PC-3 (cell line): ENCODE measurements around the gene BBC3. TPM values are rescaled to one million over a fixed set of nuclear protein-coding genes. Genes with fewer than 3 reads are reported as not detected.

Source experiments
- ATAC-seq: fragments of 200-7000 bp; cut with Tn5 transposase; 2 replicates; pipeline ENCODE4 v1.9.1; 2020; ENCODE audit warnings: mild to moderate bottlenecking, moderate library complexity
- BruUV-seq: library from RNA; stranded (reverse); fragments of 400-500 nt; replicated peaks from 2 replicates; lab custom pipeline; 2021; lab: Mats Ljungman, UMichigan
- CTCF ChIA-PET: fragments of 300-600 bp; sonication (Branson Sonifier 250); formaldehyde crosslinking; loops from one replicate; lab custom pipeline; 2022; ENCODE audit warnings: antibody characterized with exemption; lab: Charles Lee
- POLR2A ChIA-PET: fragments of 300-600 bp; sonication (Branson Sonifier 250); formaldehyde crosslinking; loops from one replicate; lab custom pipeline; 2022; ENCODE audit warnings: antibody characterized with exemption; ENCODE audit not compliant: unreplicated experiment; lab: Charles Lee
- DNase-seq: peaks from one replicate; pipeline ENCODE4 v3.0.0-alpha.2; 2015
- H2AFZ ChIP-seq: fragments of 300-600 bp; sonication (generic); 2 replicates; pipeline ENCODE4 v1.6.0; 2016; ENCODE audit warnings: antibody characterized with exemption, low read length
- H3F3A ChIP-seq: fragments of 300-600 bp; sonication (generic); one replicate; pipeline ENCODE4 v1.6.0; 2017; ENCODE audit warnings: antibody characterized with exemption, low read length, control low read depth, mild to moderate bottlenecking; ENCODE audit not compliant: unreplicated experiment
- H3K27ac ChIP-seq: fragments of 300-600 bp; sonication (generic); 2 replicates; pipeline ENCODE4 v1.5.1; 2016; ENCODE audit warnings: mild to moderate bottlenecking, low read length
- H3K27me3 ChIP-seq: fragments of 300-600 bp; sonication (generic); 2 replicates; pipeline ENCODE4 v1.6.1; 2016; ENCODE audit warnings: low read length, mixed read lengths
- H3K36me3 ChIP-seq: fragments of 300-600 bp; sonication (generic); 2 replicates; pipeline ENCODE4 v1.6.1; 2016; ENCODE audit warnings: low read depth, mixed run types, low read length, mixed read lengths
- H3K4me1 ChIP-seq: fragments of 300-600 bp; sonication (generic); 2 replicates; pipeline ENCODE4 v1.5.1; 2016; ENCODE audit warnings: low read length; ENCODE audit not compliant: insufficient read depth
- H3K4me2 ChIP-seq: fragments of 300-600 bp; sonication (generic); 2 replicates; pipeline ENCODE4 v1.6.0; 2016; ENCODE audit warnings: low read length
- H3K4me3 ChIP-seq: fragments of 300-600 bp; sonication (generic); 2 replicates; pipeline ENCODE4 v1.5.1; 2016; ENCODE audit warnings: mild to moderate bottlenecking, low read length, mixed read lengths
- H3K79me2 ChIP-seq: fragments of 300-600 bp; sonication (generic); 2 replicates; pipeline ENCODE4 v1.6.1; 2017; ENCODE audit warnings: low read length, mixed read lengths
- H3K9ac ChIP-seq: fragments of 300-600 bp; sonication (generic); 2 replicates; pipeline ENCODE4 v1.6.0; 2016; ENCODE audit warnings: mild to moderate bottlenecking, low read length
- H3K9me2 ChIP-seq: fragments of 300-600 bp; sonication (generic); replicated peaks from 2 replicates; pipeline ENCODE4 v1.6.1; 2016; ENCODE audit warnings: mixed run types, low read length, mixed read lengths
- H3K9me3 ChIP-seq: fragments of 300-600 bp; sonication (generic); 2 replicates; pipeline ENCODE4 v1.6.1; 2016; ENCODE audit warnings: low read length, mixed read lengths
- H4K20me1 ChIP-seq: fragments of 300-600 bp; sonication (generic); 2 replicates; pipeline ENCODE4 v1.6.1; 2016; ENCODE audit warnings: low read length, mixed read lengths
- CTCF ChIP-seq: fragments of 300-600 bp; sonication (generic); conservative IDR thresholded peaks from 2 replicates; pipeline ENCODE4 v1.5.1; 2017; ENCODE audit warnings: antibody characterized with exemption, low read depth, mild to moderate bottlenecking, low read length
- EZH2 ChIP-seq: fragments of 300-600 bp; sonication (generic); IDR thresholded peaks from one replicate; pipeline ENCODE4 v1.6.1; 2017; ENCODE audit warnings: antibody characterized with exemption, mild to moderate bottlenecking, low read length; ENCODE audit not compliant: unreplicated experiment
- EZH2phosphoT487 ChIP-seq: fragments of 300-600 bp; sonication (generic); IDR thresholded peaks from 2 replicates; pipeline ENCODE4 v1.6.1; 2018; ENCODE audit warnings: mild to moderate bottlenecking, antibody characterized with exemption, low read length, borderline replicate concordance
- intact Hi-C: fragments of 100-400 bp; cut with micrococcal nuclease; formaldehyde crosslinking; loops from 2 replicates; pipeline ENCODE4 v1.9.0; 2023
- total RNA-seq: library from RNA; depleted of rRNA; stranded (reverse); fragments of >200 nt; gene quantifications from 2 replicates; pipeline ENCODE4 v1.2.3, GENCODE V29; 2014

The BBC3 gene
- total RNA-seq, 1 experiment from 2014 or later = 2.9 TPM

GRCh38 chr19:47269596-47269995 is 38.6 kb upstream of the BBC3 start:
- no peak overlapping the region for H3K9ac ChIP-seq
- no peak overlapping the region for H3K4me2 ChIP-seq
- POLR2A ChIA-PET = no interaction called here
- H3K9me2 ChIP-seq = no peaks in the 10 kb centered on the region
- H3K9me3 ChIP-seq = no peaks in the 10 kb centered on the region
- no peaks in the 10 kb centered on the region for H3K36me3 ChIP-seq
- no peak for TF ChIP-seq CTCF
- no peak for TF ChIP-seq EZH2
- no peak for TF ChIP-seq EZH2phosphoT487
- H3K27me3 ChIP-seq = no peaks in the 10 kb centered on the region
- no peaks in the 10 kb centered on the region for H3F3A ChIP-seq
- H3K27ac ChIP-seq = no peak overlapping the region
- H3K4me3 ChIP-seq = no peak overlapping the region
- no peaks in the 10 kb centered on the region for H4K20me1 ChIP-seq
- no peak for ATAC-seq
- CTCF ChIA-PET = interaction anchor here (0.7 kb wide), 1 partner anchor 121 kb away, joined by 3 read pairs; no protein-coding TSS in a partner anchor
- H2AFZ ChIP-seq = no peak overlapping the region
- peaks cover 5% of the 10 kb centered on the region; the same call in 1 of the 2 replicates for H3K4me1 ChIP-seq
- BruUV-seq = no TSS peak
- H3K79me2 ChIP-seq = no peaks in the 10 kb centered on the region
- intact Hi-C loops = no loop called here
- no peak for DNase-seq

- Histone ChIP-seq H2AFZ (no peak overlapping the region), H3K79me2 (no peaks in the 10 kb centered on the region), H3K9ac (no peak overlapping the region), H3K4me3 (no peak overlapping the region), H3K27ac (no peak overlapping the region), H3K9me2 (no peaks in the 10 kb centered on the region), H3F3A (no peaks in the 10 kb centered on the region), H3K9me3 (no peaks in the 10 kb centered on the region), H3K27me3 (no peaks in the 10 kb centered on the region), H3K4me1 (peaks cover 5% of the 10 kb centered on the region; the same call in 1 of the 2 replicates), H3K4me2 (no peak overlapping the region), H4K20me1 (no peaks in the 10 kb centered on the region), H3K36me3 (no peaks in the 10 kb centered on the region)
- intact Hi-C loops = no loop called here
- no peak for ATAC-seq
- no TSS peak for BruUV-seq
- no peak for DNase-seq
- CTCF ChIA-PET = no interaction called here
- POLR2A ChIA-PET = no interaction called here
- TF ChIP-seq EZH2phosphoT487 = no peak
- TF ChIP-seq EZH2 = no peak
- no peak for TF ChIP-seq CTCF
These were observed 37.0 kb upstream of the BBC3 start for GRCh38 chr19:47268028-47268427.

- Histone ChIP-seq H3K4me2 (no peak overlapping the region), H3K4me3 (no peak overlapping the region), H3F3A (no peaks in the 10 kb centered on the region), H3K9me3 (no peaks in the 10 kb centered on the region), H3K79me2 (no peaks in the 10 kb centered on the region), H3K9ac (no peak overlapping the region), H3K4me1 (no peaks in the 10 kb centered on the region), H3K27me3 (no peaks in the 10 kb centered on the region), H3K36me3 (no peaks in the 10 kb centered on the region), H2AFZ (no peak overlapping the region), H4K20me1 (no peaks in the 10 kb centered on the region), H3K9me2 (no peaks in the 10 kb centered on the region), H3K27ac (no peak overlapping the region)
- DNase-seq (no peak), ATAC-seq (no peak)
- ChIA-PET POLR2A (no interaction called here), CTCF (no interaction called here)
- no TSS peak for BruUV-seq
- intact Hi-C loops = no loop called here
- TF ChIP-seq EZH2phosphoT487 (no peak), EZH2 (no peak), CTCF (no peak)
These were observed 36.4 kb upstream of the BBC3 start for GRCh38 chr19:47267350-47267759.
